Measurements from ENCODE around the gene UHRF2. TPM values are rescaled to one million over a fixed set of nuclear protein-coding genes. Genes with fewer than 3 reads are reported as not detected.
"Not testable (repeated sequence)": the region's sequence is repeated elsewhere in the genome, so short reads cannot be mapped to it uniquely, and the experiment has no call there.

The UHRF2 gene
- total RNA-seq, 2 donors from 2014 or later = 73.1 to 97.4 TPM

DNA sequence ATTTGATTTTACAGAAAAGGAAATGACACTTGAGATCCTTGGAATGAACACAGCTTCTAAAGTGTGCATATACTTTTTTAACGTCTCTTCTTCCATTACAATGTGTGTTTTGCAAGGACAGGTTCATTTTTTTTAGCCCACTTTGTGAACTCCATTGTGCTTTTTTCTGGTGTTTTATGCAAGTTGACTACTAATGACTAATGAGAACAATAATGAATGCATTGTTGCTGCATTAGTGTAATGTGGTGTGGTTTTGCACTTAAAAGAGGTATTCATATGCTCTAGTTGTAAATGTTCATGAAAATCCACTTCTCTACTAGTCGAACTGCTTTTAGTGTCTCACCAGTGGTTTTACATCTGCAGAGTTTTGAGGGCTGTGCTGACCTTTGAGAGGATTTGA is 93.6 kb downstream of the UHRF2 start:
- no peak overlapping the region for H3K27ac Mint-ChIP-seq

DNA sequence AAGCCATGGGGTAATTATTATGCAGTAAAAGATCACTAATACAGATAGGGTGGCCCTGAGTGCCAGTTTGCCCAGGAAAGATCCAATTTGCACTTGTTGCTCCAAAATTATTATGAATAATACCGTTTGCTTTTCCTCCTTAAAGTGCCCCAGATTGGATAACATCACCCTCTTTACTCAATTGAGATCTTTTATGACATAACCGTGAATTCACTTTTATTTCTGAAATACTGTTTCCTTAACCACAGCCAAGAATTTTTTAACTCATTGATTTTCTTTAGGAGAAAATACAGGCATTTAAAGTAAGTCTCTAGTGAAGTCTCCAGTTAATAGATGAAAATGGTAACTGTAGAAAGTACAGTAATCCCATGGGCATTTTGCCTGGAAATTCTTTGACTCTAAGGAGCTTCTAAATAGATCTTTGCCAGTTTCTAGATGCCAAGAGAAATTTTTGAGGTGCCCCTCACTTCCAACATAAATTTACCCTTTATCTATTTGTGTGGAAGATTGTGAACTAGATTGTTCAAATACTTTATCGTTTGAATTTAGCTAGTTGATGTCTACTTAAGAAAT is 99.2 kb downstream of the UHRF2 start:
- H3K36me3 Mint-ChIP-seq = peaks cover 5 to 21% of the 10 kb centered on the region in 2 donors
- DNase-seq (ENCODE audit: low spot score in 2 of 2) = no peak
- H3K27ac Mint-ChIP-seq = no peak overlapping the region
- H3K9me3 Mint-ChIP-seq = peaks cover 4 to 12% of the 10 kb centered on the region in 2 donors
- ATAC-seq = no peak

More for the DNA sequence above, 93.6 kb downstream of the UHRF2 start:
- H3K36me3 Mint-ChIP-seq = peaks cover 19 to 44% of the 10 kb centered on the region in 2 donors
- ATAC-seq (no peak), DNase-seq (ENCODE audit: low spot score in 2 of 2) (no peak)
- peaks cover under 1 to 6% of the 10 kb centered on the region in 2 donors for H3K9me3 Mint-ChIP-seq

DNA sequence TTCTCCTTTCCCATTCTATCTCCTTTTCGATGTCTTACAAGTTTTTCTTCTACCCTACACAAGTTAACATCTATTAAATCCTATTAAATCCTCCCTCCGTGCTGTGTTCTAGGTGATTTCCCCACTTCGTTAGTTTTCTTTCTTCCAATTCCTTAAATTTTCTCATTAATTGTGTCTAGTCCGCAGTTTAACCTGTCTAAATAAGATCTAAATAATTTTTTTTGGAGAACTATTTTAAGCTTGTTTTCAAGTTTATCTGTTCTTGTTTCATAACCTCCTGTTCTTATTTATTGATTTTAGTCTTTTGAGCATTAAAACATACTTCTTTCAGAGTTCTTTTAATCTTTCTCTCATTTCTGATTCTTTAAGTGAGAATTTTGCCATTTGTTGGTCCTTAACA is 109.3 kb downstream of the UHRF2 start:
- peaks cover 4 to 6% of the 10 kb centered on the region in 2 donors for H3K9me3 Mint-ChIP-seq
- H3K36me3 Mint-ChIP-seq = peaks cover 33 to 40% of the 10 kb centered on the region in 2 donors
- H3K27ac Mint-ChIP-seq = peak overlapping the region in 1 of 2 donors; percentile 24
- no peak for ATAC-seq
- no peak for DNase-seq (ENCODE audit: low spot score in 2 of 2)

DNA sequence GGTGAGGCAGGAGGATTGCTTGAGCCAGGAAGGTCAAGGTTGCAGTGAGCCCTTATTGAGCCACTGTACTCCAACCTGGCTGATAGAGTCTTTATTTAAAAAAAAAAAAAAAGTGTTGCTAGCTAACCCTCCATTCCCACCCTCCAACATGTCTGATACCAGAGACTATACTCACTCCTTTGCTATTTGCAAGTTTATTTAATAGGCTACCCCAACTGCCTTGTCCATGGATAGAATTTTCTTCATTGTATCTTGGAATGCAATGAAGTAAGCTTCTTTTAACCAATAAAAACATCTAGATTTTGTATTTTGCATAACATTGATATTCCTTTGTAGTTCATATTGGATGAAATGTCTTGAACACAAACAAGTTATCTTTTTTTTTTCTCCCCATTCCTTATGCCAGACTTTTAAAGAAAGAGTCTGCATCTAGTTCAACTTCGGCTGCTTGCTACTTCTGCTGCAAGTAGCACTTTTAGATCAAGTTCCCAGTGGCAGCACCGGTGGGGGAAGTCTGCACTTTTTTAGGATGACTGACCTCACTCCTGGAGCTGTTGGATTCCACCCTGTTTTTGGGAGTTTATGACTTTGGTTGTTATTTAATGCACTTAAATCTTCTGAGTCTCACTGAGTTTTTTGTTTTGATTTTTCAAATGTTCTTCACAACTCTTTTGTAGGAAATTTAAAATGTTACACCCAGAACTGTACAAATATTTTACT is 112.5 kb downstream of the UHRF2 start:
- DNase-seq (ENCODE audit: low spot score in 2 of 2) = no peak
- H3K36me3 Mint-ChIP-seq = peaks cover 22 to 25% of the 10 kb centered on the region in 2 donors
- peaks cover 4 to 6% of the 10 kb centered on the region in 2 donors for H3K9me3 Mint-ChIP-seq
- ATAC-seq = no peak
- no peak overlapping the region for H3K27ac Mint-ChIP-seq

DNA sequence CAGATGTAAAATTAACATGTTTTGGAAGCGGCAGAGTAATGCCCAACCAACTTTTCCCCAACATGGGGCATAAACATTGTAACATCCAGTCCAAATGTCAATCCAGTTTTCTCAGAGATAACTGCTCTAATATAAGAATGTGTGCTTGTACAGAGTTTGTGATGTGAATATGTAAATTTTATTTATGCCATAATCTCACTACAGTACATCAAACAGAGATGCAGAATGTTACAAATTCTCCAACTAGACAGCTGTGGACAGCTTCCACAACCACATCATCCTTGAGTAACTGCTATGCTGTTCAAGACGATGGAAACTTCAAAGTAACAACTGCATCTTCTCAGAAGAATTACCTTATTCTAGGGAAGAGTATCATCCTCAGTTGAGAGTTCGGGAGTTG is 122.6 kb downstream of the UHRF2 start:
- Mint-ChIP-seq H3K27ac (no peak overlapping the region), H3K36me3 (no peaks in the 10 kb centered on the region), H3K9me3 (no peaks in the 10 kb centered on the region)

DNA sequence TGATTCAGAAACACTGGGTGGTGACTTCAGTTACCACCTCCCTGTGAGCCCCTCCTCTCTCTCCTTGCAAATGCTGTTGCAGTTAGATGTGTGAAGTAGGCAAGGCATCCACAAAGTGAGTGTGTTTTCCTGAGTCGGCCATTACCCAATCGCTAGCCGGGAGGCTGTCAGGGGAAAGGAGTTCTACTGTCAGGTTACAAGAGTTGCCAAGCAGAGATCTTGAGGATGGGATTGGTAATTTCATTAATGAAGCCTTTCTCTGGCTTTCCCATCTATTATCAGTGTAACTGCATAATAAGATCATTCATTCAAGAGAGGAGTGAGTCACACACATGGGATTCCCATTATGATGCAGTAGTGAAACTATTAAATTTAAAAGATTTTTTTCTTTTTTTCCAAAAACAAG is 125.7 kb downstream of the UHRF2 start:
- DNase-seq (ENCODE audit: low spot score in 2 of 2) (no peak), ATAC-seq (peak in 1 of 2 donors; percentile 57)
- Mint-ChIP-seq H3K27ac (no peak overlapping the region), H3K9me3 (no peaks in the 10 kb centered on the region), H3K36me3 (no peaks in the 10 kb centered on the region)

More for the DNA sequence above, 122.6 kb downstream of the UHRF2 start:
- no peak for ATAC-seq
- no peak for DNase-seq (ENCODE audit: low spot score in 2 of 2)

DNA sequence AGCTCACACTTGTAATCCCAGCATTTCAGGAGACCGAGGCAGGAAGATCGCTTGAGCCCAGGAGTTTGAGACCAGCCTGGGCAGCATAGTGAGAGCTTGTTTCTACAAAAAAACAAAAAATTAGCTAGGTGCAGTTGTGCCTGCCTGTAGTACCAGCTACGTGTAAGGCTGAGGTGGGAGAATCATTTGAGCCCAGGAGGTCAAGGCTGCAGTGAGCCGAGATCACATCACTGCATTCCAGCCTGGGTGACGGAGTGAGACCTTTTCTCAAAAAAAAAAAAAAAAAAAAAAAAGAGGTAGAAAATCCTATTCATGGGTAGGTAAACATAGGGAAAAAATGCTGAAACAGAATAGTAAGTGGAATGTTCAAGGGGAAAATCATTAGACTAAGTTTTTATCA is 129.6 kb downstream of the UHRF2 start:
- peak overlapping the region in 1 of 2 donors; percentile 25 for H3K27ac Mint-ChIP-seq
- not testable (repeated sequence) for H3K9me3 Mint-ChIP-seq; DNase-seq (ENCODE audit: low spot score in 2 of 2); H3K36me3 Mint-ChIP-seq; ATAC-seq

DNA sequence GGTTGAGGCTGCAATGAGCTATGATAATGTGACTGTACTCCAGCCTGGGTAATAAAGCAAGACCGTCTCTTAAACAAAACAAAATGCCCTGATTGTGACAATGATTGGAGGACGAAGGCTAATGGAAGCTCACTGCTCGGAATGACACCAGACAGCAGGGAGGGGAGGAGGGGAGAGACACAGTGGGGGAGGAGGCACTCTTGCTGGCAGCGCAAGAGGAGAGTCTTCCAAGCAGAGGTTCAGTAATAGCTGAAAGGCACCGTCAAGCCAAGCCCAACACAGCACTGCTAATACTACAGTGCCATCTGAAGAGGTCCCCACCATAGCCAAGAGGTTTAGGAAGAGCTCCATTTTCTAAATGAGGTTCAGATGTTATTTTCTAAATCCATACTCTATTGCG is 130.2 kb downstream of the UHRF2 start:
- ATAC-seq (no peak), DNase-seq (ENCODE audit: low spot score in 2 of 2) (no peak)
- no peaks in the 10 kb centered on the region for H3K36me3 Mint-ChIP-seq
- no peaks in the 10 kb centered on the region for H3K9me3 Mint-ChIP-seq
- H3K27ac Mint-ChIP-seq = no peak overlapping the region

DNA sequence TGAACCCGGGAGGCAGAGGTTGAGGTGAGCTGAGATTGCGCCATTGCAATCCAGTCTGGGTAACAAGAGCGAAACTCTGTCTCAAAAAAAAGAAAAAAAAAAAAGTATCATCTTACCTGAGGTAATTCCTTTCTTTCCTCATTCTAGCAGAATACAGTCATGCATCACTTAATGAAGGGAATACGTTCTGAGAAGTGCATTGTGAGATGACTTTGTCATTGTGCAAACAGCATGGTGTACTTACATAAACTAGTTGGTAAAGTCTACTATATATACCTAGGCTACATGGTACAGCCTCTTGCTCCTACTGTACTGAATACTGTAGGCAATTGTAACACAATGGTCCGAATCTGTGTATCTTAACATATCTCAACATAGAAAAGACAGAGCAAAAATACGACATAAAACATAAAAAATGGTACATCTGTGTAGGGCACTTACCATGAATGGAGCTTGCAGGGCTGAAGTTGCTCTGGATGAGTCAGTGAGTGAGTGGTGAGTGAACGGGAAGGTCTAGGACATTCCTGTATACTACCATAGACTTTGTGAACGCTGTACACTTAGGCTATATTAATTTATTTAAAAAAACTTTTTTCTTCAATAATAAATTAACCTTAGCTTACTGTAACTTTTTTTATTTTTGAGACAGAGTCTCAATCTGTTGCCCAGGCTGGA is 132.2 kb downstream of the UHRF2 start:
- Mint-ChIP-seq H3K27ac (no peak overlapping the region), H3K36me3 (no peaks in the 10 kb centered on the region), H3K9me3 (no peaks in the 10 kb centered on the region)
- ATAC-seq (no peak), DNase-seq (ENCODE audit: low spot score in 2 of 2) (no peak)

DNA sequence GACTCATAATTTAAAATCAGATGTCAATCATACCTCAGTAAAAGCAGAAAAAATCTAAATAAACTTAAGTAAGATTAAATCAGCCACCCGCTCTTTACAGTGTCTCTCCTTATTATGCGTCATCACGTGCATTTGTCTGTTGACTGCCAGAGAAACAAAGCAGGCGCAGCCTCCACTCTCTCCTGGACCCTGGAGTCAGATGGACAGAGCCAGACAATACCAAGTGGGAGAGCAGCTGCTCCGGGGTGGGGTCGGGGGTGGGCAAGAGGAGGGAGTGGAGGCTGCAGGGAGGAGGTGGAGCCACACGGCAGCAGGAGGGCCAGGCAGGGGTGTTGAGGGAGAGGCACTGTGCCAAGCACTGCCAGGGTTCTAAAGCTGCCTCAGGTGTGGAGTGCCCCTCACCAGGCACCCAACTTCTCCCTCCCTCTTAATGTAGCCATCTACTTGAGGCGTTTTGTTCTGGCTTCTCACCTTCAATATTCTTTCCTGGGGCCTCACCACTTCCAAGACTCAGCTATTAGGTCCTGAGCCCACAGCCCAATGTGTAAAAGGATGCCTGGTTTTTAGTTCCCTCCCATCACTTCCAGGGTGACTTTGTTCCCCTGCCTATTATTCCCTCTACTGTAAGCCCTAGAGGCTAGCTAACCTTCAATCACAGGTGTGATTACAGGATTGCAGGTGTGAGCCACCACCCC is 136.3 kb downstream of the UHRF2 start:
- peak overlapping the region in 1 of 2 donors; percentile 8 for H3K27ac Mint-ChIP-seq
- DNase-seq (ENCODE audit: low spot score in 2 of 2) (no peak), ATAC-seq (no peak)
- no peaks in the 10 kb centered on the region for H3K36me3 Mint-ChIP-seq
- no peaks in the 10 kb centered on the region for H3K9me3 Mint-ChIP-seq

DNA sequence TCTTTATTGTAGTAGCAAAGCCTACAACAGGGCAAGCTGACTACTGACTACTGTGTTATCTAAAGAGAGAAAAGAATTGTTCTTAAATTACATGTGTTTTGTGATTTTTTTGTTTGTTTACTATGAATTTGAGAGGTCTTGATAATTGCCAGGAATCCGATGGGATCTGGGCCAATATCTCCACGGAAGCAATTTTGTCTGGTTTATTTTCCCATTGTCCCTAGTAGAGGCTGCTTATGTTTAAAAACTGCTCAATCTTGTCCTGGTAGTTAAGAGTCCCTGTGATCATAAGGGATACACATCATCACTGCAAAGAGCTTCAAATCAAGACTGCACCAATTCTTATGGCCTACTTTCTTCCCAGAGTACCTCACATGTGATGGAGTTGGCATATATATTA is 138.1 kb downstream of the UHRF2 start:
- Mint-ChIP-seq H3K9me3 (no peaks in the 10 kb centered on the region), H3K27ac (no peak overlapping the region)
- no peak for ATAC-seq

DNA sequence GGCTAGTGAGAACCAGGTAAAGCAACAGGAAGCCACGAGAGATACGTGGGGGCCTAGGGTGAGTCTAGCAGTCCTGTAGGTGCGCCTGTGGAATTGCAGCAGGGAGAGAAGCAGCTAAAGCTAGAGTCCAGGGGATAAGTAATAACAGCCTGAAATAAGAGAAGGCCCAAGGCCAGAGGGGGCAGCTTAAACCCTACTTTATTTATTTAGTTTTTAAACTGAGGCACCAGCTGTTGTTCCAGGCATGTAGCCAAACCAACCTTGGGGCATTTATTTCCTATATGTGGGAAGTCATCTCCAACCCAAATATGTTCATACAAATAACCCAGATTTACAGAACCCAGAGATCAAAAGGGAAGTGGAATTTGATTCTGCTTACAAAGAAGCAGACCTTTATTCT is 139.0 kb downstream of the UHRF2 start:
- Mint-ChIP-seq H3K36me3 (no peaks in the 10 kb centered on the region), H3K9me3 (no peaks in the 10 kb centered on the region), H3K27ac (no peak overlapping the region)
- DNase-seq (ENCODE audit: low spot score in 2 of 2) = no peak
- no peak for ATAC-seq

More for the DNA sequence above, 138.1 kb downstream of the UHRF2 start:
- H3K36me3 Mint-ChIP-seq = no peaks in the 10 kb centered on the region
- no peak for DNase-seq (ENCODE audit: low spot score in 2 of 2)

DNA sequence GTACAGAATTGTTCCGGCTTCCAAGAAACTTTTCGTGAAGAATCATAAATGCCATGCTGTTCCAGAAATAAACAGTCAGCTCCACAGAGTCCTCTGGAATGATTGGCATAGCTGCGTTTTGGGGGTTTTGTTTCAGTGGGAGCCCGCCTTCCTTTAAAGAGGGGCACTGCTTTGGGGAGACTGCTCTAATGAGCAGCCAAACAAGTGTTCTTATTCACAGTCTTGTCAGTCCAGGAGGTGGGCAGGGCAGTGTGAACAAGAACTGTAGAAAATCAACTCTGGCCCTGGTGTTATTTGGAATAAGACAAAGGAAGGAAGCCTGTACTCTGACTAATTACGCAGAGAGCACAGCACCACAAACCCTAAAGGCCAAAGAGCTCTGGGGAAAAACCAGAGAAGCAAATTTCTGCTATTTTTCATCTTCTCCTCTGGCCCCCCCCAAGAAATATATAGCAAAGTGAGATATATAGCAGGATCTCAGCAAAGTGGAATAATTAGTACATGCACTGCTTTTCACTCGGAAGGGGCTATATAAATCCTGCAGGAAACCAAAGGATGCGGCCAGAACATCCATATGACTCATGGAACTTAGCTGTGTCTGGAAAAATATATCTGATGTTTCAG is 139.6 kb downstream of the UHRF2 start:
- ATAC-seq = peak in 1 of 2 donors; percentile 46
- Mint-ChIP-seq H3K9me3 (no peaks in the 10 kb centered on the region), H3K36me3 (no peaks in the 10 kb centered on the region), H3K27ac (no peak overlapping the region)
- no peak for DNase-seq (ENCODE audit: low spot score in 2 of 2)

DNA sequence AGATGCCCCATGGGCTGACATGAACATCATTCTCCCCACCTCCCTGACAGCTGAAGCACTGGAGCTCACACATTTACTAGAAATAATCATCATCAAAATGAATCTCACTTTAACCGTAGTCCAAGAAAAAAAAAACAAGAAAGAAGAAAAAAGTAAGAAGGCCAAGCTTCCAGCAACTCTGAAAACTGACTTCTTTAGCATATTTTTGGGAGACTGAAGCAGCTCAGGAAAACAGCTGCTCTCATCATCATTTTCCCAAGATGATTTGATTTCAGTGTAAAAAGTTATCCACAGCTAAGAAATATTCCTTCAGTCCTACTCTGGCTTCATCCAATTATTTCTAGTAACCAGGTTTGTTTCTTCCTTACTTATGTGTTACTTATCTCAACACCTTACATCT is 140.9 kb downstream of the UHRF2 start:
- no peak overlapping the region for H3K27ac Mint-ChIP-seq
- H3K9me3 Mint-ChIP-seq = no peaks in the 10 kb centered on the region
- H3K36me3 Mint-ChIP-seq = no peaks in the 10 kb centered on the region
- ATAC-seq = no peak
- DNase-seq (ENCODE audit: low spot score in 2 of 2) = no peak
